ENCODE results near the gene PRCC. TPM values are rescaled to one million over a fixed set of nuclear protein-coding genes. Genes with fewer than 3 reads are reported as not detected.
A peak's percentile ranks its signal among the peaks of the same experiment; 100 is the strongest.

Gene PRCC
- total and polyA plus RNA-seq, 2 of the 13 experiments (the other 11 are each of a cell fraction or from before 2014, with no cell fraction given) = 24.2 to 40.5 TPM

DNA sequence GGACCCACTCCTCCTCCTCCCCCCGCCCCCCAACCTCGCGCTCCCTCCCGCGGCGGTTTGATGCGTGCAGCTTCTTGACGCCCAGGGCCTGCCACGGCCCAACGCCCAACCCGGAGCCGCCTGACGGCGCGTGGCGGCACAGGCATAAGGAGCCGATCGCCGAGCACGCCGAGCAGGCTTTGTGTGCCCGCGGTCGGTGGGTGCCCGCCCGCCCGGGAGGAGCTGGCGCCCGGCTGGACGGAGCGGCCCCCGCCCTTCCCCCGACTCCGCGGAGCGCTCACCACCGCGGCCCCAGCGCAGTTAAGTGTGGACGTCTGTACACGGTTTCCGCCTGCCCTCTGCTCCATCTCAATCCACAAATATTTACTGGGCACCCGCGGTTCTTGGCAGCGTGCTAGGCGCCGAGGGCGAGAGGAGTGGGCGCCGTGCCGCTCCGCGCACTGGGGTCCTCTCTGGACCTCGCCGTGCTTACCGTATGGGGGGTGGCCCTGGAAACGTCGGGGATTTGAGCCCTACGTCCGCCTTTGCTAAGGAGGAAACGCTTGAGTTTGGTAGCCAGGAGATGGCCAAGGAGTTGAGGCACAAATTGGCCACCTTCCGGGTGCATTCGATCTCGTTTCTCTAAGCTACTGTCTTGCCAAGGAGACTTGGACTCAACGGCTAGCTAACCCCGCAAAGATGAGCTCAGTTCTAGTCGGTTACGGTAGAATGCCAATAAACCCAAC is 15.4 kb upstream of the PRCC start (continued):
- peak; percentile 59; the same call in 1 of the 2 replicates for TF ChIP-seq MEIS1 (CRISPR knock-in tag; IDR thresholded peaks at IDR 0.05; ENCODE audit: borderline replicate concordance)
- no peak for TF ChIP-seq ZBTB10 (CRISPR knock-in tag; IDR thresholded peaks at IDR 0.05; ENCODE audit: borderline replicate concordance)
- TF ChIP-seq ZNF331 (CRISPR knock-in tag; IDR thresholded peaks at IDR 0.05) = peak; percentile 71
- TF ChIP-seq ZFP90 (CRISPR knock-in tag; IDR thresholded peaks at IDR 0.05; ENCODE audit: borderline replicate concordance) = peak; percentile 24; the same call in 1 of the 2 replicates
- TF ChIP-seq, protein P1, sequence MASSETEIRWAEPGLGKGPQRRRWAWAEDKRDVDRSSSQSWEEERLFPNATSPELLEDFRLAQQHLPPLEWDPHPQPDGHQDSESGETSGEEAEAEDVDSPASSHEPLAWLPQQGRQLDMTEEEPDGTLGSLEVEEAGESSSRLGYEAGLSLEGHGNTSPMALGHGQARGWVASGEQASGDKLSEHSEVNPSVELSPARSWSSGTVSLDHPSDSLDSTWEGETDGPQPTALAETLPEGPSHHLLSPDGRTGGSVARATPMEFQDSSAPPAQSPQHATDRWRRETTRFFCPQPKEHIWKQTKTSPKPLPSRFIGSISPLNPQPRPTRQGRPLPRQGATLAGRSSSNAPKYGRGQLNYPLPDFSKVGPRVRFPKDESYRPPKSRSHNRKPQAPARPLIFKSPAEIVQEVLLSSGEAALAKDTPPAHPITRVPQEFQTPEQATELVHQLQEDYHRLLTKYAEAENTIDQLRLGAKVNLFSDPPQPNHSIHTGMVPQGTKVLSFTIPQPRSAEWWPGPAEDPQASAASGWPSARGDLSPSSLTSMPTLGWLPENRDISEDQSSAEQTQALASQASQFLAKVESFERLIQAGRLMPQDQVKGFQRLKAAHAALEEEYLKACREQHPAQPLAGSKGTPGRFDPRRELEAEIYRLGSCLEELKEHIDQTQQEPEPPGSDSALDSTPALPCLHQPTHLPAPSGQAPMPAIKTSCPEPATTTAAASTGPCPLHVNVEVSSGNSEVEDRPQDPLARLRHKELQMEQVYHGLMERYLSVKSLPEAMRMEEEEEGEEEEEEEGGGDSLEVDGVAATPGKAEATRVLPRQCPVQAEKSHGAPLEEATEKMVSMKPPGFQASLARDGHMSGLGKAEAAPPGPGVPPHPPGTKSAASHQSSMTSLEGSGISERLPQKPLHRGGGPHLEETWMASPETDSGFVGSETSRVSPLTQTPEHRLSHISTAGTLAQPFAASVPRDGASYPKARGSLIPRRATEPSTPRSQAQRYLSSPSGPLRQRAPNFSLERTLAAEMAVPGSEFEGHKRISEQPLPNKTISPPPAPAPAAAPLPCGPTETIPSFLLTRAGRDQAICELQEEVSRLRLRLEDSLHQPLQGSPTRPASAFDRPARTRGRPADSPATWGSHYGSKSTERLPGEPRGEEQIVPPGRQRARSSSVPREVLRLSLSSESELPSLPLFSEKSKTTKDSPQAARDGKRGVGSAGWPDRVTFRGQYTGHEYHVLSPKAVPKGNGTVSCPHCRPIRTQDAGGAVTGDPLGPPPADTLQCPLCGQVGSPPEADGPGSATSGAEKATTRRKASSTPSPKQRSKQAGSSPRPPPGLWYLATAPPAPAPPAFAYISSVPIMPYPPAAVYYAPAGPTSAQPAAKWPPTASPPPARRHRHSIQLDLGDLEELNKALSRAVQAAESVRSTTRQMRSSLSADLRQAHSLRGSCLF (CRISPR knock-in tag; IDR thresholded peaks at IDR 0.05; ENCODE audit: borderline replicate concordance) = no peak
- TF ChIP-seq, protein P2, sequence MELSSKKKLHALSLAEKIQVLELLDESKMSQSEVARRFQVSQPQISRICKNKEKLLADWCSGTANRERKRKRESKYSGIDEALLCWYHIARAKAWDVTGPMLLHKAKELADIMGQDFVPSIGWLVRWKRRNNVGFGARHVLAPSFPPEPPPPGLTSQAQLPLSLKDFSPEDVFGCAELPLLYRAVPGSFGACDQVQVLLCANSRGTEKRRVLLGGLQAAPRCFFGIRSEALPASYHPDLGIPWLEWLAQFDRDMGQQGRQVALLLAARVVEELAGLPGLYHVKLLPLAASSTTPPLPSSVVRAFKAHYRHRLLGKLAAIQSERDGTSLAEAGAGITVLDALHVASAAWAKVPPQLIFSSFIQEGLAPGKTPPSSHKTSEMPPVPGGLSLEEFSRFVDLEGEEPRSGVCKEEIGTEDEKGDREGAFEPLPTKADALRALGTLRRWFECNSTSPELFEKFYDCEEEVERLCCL (CRISPR knock-in tag; IDR thresholded peaks at IDR 0.05; ENCODE audit: borderline replicate concordance) = no peak
- TF ChIP-seq, protein P3, sequence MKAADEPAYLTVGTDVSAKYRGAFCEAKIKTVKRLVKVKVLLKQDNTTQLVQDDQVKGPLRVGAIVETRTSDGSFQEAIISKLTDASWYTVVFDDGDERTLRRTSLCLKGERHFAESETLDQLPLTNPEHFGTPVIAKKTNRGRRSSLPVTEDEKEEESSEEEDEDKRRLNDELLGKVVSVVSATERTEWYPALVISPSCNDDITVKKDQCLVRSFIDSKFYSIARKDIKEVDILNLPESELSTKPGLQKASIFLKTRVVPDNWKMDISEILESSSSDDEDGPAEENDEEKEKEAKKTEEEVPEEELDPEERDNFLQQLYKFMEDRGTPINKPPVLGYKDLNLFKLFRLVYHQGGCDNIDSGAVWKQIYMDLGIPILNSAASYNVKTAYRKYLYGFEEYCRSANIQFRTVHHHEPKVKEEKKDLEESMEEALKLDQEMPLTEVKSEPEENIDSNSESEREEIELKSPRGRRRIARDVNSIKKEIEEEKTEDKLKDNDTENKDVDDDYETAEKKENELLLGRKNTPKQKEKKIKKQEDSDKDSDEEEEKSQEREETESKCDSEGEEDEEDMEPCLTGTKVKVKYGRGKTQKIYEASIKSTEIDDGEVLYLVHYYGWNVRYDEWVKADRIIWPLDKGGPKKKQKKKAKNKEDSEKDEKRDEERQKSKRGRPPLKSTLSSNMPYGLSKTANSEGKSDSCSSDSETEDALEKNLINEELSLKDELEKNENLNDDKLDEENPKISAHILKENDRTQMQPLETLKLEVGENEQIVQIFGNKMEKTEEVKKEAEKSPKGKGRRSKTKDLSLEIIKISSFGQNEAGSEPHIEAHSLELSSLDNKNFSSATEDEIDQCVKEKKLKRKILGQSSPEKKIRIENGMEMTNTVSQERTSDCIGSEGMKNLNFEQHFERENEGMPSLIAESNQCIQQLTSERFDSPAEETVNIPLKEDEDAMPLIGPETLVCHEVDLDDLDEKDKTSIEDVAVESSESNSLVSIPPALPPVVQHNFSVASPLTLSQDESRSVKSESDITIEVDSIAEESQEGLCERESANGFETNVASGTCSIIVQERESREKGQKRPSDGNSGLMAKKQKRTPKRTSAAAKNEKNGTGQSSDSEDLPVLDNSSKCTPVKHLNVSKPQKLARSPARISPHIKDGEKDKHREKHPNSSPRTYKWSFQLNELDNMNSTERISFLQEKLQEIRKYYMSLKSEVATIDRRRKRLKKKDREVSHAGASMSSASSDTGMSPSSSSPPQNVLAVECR (CRISPR knock-in tag; IDR thresholded peaks at IDR 0.05; ENCODE audit: borderline replicate concordance) = peak; percentile 87
- TF ChIP-seq FOXK1 (CRISPR knock-in tag; IDR thresholded peaks at IDR 0.05; ENCODE audit: borderline replicate concordance, low read depth) = peak; percentile 77
- no peak for TF ChIP-seq NAIF1 (CRISPR knock-in tag; IDR thresholded peaks at IDR 0.05; ENCODE audit: borderline replicate concordance)
- TF ChIP-seq ZSCAN30 (CRISPR knock-in tag; IDR thresholded peaks at IDR 0.05) = no peak
- no peak for TF ChIP-seq ZNF850 (CRISPR knock-in tag; conservative IDR thresholded peaks at IDR 0.05)
- TF ChIP-seq TARDBP (CRISPR knock-in tag; IDR thresholded peaks at IDR 0.05) = peak; percentile 73; the same call in 1 of the 2 replicates
- TF ChIP-seq, protein P4, sequence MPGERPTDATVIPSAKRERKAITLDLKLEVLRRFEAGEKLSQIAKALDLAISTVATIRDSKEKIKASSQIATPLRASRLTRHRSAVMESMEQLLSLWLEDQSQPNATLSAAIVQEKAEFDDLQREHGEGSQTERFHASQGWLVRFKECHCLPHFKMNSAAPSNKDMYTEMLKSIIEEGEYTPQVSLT (CRISPR knock-in tag; IDR thresholded peaks at IDR 0.05; ENCODE audit: borderline replicate concordance, low read depth) = no peak
- TF ChIP-seq TEAD3 (CRISPR knock-in tag; optimal IDR thresholded peaks at IDR 0.05; ENCODE audit: borderline replicate concordance) = peak; percentile 33
